GM15510 (cell line): ENCODE data around the gene C6orf141.

Experiments used
- POLR2A ChIP-seq: IDR thresholded peaks from 3 replicates; pipeline ENCODE4 v1.6.1; 2011; ENCODE audit warnings: borderline replicate concordance; ENCODE audit not compliant: insufficient read length; ENCODE audit errors: extremely low read depth

C6orf141 gene

DNA sequence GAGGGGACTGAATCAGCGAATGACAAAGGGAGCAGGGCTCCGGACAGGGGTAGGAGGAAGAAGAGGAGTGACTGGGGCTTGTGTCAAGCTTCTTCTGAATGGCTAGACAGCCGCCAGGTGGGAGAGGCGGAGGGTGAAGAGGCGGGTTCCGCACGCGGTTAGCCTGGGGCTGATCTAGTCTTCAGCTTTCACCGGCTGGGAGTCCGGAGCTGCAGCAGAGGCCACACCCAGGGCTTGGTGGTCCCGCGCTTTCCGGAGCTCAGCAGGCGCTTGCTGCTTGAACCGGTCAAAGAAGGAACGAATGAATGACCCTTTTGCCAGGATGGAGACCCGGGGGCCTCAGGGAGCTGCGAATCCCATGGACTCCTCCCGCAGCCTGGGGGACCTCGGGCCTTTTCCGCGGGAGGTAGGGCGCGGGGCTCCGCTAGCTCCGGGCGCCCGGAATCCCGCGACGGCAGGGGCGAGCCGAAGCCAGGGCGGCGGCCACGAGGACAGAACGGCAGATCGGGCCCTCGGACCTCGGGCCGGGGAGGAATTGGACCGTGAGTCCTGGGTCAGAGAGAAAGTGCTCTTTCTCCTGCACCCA is at the start of gene C6orf141:
C6orf141 (plus strand) TSS at position 177 of the 586 bp plus-strand sequence; CDS start at position 302, 125 bp downstream.
- no peak for TF ChIP-seq POLR2A

DNA sequence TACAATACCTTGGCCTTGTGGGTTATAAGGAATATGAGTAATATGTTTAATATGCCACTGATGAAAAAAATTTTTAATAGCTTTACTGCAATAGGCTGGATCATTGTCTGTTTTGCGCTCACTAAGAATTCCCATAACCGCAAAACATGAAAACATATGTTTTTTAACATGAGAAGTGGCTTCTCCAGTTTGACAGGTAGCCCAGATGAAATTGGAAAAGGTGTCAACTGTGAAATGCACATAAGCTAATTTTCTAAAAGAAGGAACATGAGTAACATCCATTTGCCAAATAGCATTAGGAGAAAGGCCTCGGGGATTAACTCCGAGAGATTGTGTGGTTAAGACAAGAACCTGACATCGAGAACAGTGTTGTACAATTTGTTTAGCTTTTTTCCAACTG is 45.8 kb upstream of the C6orf141 start:
- TF ChIP-seq POLR2A: no peak

DNA sequence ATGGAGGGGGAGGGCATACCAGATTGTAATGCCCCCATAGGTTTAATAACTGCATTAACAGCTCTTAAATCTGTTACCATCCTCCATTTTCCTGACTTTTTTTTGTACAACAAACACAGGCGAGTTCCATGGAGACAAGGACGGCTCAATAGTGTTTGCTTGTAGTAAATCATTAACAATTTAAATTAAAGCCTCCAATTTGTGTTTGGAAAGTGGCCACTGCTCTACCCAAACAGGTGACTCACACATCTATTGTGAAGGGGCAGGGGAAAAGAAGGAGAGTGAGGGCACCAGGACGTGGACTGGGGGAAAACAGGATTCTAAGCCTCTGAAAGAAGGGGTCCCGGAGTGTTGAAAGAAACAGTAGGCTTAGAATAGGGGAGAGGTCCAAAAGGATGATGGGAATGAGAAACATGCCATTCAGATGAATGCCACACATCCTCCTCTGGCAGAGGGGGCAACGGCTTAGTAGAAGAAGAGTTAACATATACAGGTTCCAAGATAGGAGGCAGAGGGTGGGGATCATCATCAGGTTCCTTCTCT is 43.8 kb upstream of the C6orf141 start:
- TF ChIP-seq POLR2A: no peak

DNA sequence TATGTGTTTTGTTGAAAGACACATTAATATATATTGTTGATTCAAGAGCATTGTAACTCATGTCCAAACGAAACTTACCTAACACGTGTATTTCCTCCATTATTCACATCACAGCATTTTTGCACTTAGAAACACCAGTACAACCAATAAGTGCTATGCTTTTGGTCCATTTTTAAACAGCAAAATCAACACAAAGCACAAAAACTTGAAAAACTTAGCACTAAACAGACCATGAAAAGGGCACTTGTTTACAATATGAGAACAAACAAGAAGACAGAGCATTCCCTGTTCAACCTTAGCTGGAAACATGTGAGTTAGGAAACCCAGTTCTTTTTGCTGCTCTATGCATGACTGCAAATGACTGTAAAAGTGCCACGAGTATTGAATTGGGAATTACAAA is 41.1 kb upstream of the C6orf141 start:
- TF ChIP-seq POLR2A: no peak

DNA sequence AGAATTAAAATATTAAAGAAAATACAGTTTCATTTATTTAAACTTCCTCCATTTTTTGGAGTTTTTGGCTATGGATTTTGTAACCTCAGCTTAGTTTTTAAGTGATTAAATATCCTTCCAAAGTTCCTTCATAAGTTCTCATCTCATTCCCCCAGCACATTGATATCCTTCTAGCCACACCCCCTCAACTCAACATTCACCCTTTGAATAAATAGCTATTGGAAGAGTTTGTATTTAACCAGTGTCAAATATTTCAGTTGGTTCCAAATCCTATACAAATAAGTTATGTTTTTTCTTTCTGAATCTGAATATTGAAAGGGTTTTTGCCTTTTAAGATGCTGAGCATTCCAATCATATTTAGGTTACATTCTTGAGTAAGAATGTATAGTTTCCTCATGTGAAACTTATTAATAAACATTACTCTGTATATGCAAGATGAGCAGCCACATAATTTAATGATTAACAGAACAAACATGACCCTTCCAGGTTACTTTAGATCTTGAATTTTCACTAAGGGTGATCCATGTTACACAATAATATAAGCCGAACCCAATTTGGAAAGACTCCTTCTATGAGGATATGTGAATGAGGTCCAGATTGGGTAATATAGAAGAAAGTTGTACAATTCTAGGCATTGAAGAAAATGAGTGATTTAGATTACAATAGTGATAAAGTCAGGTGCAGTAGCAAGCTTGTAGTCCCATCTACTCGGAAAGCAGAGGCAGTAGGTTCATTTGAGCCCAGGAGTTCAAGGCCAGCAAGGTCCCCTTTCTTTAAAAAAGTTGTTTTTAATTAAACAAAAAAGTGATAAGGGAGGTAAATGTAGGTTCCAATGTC is 37.1 kb upstream of the C6orf141 start:
- TF ChIP-seq POLR2A: no peak

DNA sequence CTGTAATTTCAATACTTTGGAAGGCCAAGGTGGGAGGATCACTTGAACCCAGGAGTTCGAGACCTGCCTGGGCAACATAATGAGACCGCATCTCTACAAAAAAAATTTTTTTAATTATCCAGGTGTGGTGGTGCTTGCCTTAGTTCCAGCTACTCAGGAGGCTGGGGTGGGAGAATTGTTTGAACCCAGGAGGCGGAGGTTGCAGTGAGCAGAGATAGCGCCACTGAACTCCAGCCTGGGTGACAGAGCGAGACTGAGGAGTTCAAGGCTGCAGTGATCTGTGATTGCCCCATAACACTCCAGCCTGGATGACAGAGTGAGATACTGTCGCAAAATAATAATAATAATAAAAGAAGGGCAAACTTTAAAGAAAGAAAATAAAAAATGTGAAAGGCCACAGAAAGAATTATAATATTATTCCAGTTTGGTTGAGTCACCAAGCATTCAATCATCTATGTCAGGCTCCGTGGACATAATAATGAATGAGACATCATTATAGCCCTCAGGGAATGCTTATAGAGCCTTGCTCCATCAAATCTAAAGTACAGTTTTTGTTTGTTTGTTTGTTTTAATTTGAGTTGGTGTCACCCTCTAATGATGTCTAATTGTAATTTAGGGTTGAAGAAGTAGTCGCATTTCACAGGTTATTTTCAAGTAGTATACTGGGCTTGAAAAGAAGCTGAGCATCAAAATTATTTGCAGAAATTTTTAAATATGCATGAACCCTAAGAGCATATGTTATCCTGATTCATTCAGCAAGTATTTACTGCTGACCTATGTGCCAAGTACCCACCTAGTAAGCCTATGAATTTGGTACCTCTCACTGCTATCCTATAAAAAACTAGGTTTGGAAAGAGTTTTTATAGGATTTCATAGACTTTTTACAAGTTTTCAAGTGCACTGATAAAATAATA is 35.6 kb upstream of the C6orf141 start:
- TF ChIP-seq POLR2A: no peak

DNA sequence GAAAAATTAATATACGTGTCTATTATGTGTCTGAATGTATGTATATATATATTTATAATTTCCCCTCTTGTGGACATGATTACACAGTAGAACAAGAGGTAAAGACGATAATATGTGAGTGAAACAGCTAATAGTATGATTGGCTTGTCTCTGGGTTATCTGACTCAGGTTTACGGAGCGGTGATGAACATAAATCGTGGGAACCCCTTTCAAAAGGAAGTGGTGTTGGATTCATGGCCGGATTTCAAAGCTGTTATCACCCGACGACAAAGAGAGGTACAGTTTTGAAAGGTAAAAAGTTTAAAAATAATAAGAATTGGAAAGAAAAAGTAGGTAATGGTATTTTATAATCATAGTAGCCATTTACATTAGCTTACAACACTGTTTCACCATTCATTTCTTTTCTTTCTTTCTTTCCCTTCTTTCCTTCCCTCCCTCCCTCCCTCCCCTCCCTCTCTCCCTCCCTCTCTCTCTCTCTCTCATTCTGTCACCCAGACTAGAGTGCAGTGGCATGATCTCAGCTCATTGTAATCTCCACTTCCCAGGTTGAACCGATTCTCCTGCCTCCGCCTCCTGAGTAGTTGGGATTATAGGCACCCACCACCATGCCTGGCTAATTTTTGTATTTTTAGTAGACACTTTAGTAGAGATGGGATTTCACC is 34.9 kb upstream of the C6orf141 start:
- TF ChIP-seq POLR2A: no peak

DNA sequence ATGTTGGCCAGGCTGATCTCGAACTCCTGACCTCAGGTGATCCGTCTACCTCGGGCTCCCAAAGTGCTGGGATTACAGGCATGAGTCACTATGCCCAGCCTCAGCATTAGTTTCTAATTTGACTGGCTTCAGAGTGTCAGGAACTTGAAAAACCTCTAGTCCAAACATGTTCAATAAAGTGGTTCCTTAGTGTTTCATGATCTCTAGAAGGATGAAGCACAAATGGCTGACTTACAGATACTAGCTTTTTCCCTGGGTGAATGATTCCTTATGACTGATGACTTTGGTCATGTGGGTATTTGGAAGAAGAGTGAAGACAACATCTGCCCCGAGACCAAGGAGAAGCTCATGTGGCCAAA is 34.3 kb upstream of the C6orf141 start:
- no peak for TF ChIP-seq POLR2A

DNA sequence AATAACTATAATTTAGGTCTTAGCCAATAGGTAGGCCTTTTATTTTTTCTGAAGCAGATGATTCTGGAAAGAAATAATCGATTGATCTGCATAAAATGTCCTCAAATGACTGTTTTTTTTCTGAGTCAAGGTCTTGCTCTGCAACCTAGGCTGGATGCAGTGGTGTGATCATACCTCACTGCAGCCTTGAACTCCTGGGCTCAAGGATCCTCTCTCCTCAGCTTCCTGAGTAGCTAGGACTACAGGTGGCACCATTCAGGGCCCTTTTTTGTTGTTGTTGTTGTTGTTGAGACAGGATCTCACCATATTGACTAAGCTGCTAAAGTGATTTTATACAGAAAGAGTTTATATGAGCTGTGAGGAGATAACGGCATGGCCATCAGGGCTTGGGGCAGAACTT is 32.5 kb upstream of the C6orf141 start:
- no peak for TF ChIP-seq POLR2A

DNA sequence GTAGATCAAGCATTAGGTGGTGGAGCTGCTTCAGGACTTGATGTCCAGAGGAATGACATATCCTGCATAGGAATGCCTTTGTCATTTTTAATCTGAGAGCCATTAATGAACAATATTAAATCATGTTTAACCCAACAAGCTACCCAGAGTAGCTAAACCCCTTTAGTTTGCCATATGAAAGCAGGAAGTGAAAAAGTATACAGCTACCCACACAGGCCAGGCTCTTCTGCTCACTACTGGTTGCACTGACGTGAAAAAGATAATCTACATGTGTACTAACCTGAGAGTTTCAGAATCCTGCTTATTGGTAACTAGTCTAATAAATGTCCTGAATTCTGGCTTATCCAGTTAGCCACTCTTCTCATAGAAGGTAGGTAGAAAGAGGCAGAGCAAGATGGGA is 30.8 kb upstream of the C6orf141 start:
- no peak for TF ChIP-seq POLR2A

DNA sequence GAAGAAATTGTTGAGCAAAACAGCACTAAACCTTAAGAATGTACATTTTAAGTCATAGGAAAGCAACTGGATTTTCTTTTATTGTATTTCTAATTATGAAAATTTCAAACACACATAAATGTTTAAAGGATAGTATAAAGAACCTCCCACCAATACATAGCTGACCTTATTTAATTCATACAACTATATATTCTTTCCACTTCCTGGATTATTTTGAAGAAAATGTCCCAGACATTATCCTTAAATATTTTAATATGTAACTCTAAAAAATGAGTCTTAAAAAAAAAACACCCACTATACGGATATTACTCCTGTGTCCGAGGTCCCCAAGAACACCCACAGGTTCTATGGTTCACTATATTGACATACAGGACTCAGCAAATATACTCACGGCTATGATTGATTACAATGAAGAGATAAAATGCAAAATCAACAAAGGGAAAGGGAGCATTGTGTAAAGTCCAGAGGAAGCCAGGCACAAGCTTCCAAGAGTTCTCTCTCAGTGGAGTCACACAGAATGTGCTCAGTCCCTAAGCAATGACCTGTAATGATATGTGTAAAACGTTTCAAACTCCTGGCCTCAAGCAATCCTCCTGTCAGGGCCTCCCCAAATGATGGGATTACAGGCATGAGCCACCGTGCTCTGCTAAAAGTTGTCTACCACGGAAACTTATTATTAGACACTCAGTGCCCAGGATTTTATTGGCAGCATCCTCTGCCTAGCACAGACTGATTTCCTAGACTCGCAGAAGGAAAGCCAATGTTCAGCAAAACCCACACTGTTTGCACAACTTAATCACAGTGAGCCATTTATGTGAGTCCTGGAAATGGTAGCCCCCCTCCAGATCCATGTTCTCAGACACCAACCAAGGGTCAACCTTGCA is 27.5 kb upstream of the C6orf141 start:
- TF ChIP-seq POLR2A: no peak

DNA sequence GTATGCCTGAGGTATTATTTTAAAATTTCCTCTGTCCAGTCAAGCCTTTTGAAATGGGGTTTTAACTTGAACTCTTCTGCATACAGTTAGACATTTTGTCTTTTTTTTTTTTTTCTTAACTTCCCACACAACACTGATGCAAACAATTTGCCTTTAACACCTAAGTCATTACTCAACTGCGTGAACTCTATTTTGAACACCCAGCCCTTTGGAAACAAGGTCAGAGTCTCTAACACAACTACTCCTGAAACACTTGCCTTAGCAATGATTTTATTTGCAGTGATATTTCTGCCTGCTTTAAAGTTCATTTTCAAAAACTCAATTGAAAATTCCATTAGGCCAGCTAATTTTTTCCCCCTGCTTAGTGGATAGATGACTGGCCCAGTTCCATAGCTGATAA is 26.6 kb upstream of the C6orf141 start:
- TF ChIP-seq POLR2A: no peak

DNA sequence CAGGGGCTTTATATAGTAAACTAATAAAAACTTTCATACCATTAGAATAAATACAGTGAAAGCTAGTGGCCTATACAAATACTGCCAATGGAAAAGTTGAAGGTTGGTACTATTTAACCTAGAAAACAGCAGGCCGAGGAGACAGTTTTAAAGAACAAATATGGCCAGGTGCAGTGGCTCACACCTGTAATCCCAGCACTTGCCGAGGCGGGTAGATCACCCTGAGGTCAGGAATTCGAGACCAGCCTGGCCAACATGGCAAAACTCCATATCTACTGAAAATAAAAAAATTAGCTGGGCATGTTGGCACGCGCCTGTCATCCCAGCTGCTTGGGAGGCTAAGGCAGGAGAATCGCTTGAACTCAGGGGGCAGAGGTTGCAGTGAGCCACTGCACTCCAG is 25.9 kb upstream of the C6orf141 start:
- TF ChIP-seq POLR2A: no peak
